Measurements from ENCODE around the gene HSD17B2. TPM values are rescaled to one million over a fixed set of nuclear protein-coding genes. Genes with fewer than 3 reads are reported as not detected.

HSD17B2 gene
- total and polyA plus RNA-seq, 9 donors = 0.12 to 4.5 (median 0.59) TPM; not detected in 4

- intact Hi-C loops (cut with DNase I) = no loop called here
- H3K9me3 ChIP-seq = no peaks in the 10 kb centered on the region
- no peaks in the 10 kb centered on the region for H3K36me3 ChIP-seq
- no peak for TF ChIP-seq POLR2A (IDR thresholded peaks at IDR 0.05)
- no peak overlapping the region for H3K27ac ChIP-seq
- DNase-seq = no peak
- no peak overlapping the region for H3K4me3 ChIP-seq
- WGBS, 3 donors = 58 to 65% (median 60%) methylated on average over 13 of the region's 13 CpGs
- no peaks in the 10 kb centered on the region for H3K4me1 ChIP-seq (ENCODE audit: insufficient read depth)
- H3K27me3 ChIP-seq = no peaks in the 10 kb centered on the region
These were observed 3.7 kb upstream of the HSD17B2 start for GRCh38 chr16:82031116-82032084.

GRCh38 chr16:82033006-82033405 lies 2.0 kb upstream of the HSD17B2 start:
- Histone ChIP-seq H3K4me3 (no peak overlapping the region), H3K27me3 (no peaks in the 10 kb centered on the region), H3K27ac (no peak overlapping the region), H3K36me3 (no peaks in the 10 kb centered on the region), H3K4me1 (ENCODE audit: insufficient read depth) (no peaks in the 10 kb centered on the region), H3K9me3 (no peaks in the 10 kb centered on the region)
- TF ChIP-seq EP300 (IDR thresholded peaks at IDR 0.05) (no peak), POLR2A (IDR thresholded peaks at IDR 0.05) (no peak), CTCF (IDR thresholded peaks at IDR 0.05) (no peak)
- intact Hi-C loops (cut with DNase I) = no loop called here
- no peak for DNase-seq
- WGBS, 3 donors = 64 to 75% (median 65%) methylated on average over 6 of the region's 6 CpGs

GRCh38 chr16:82033683-82034300 lies 1.3 kb upstream of the HSD17B2 start:
- no peak for TF ChIP-seq EP300 (IDR thresholded peaks at IDR 0.05)
- no peak for TF ChIP-seq POLR2A (IDR thresholded peaks at IDR 0.05)
- no peak for TF ChIP-seq CTCF (IDR thresholded peaks at IDR 0.05)
- intact Hi-C loops (cut with DNase I) = no loop called here
- WGBS, 3 donors = 49 to 57% (median 54%) methylated on average over 8 of the region's 8 CpGs
- Histone ChIP-seq H3K27ac (no peak overlapping the region), H3K36me3 (no peaks in the 10 kb centered on the region), H3K27me3 (no peaks in the 10 kb centered on the region), H3K9me3 (no peaks in the 10 kb centered on the region), H3K4me3 (no peak overlapping the region), H3K4me1 (ENCODE audit: insufficient read depth) (no peaks in the 10 kb centered on the region)
- no peak for DNase-seq

GRCh38 chr16:82037251-82037650 lies 2.2 kb downstream of the HSD17B2 start:
- Histone ChIP-seq H3K9me3 (no peaks in the 10 kb centered on the region), H3K4me1 (ENCODE audit: insufficient read depth) (no peaks in the 10 kb centered on the region), H3K4me3 (no peak overlapping the region), H3K36me3 (no peaks in the 10 kb centered on the region), H3K27ac (no peak overlapping the region), H3K27me3 (no peaks in the 10 kb centered on the region)
- intact Hi-C loops (cut with DNase I) = no loop called here
- TF ChIP-seq CTCF (IDR thresholded peaks at IDR 0.05) (no peak), EP300 (IDR thresholded peaks at IDR 0.05) (no peak), POLR2A (IDR thresholded peaks at IDR 0.05) (no peak)
- WGBS, 3 donors = 80 to 87% (median 82%) methylated on average over 4 of the region's 4 CpGs
- no peak for DNase-seq

- intact Hi-C loops (cut with DNase I) = no loop called here
- Histone ChIP-seq H3K27me3 (no peaks in the 10 kb centered on the region), H3K4me1 (ENCODE audit: insufficient read depth) (no peaks in the 10 kb centered on the region), H3K9me3 (no peaks in the 10 kb centered on the region), H3K4me3 (no peak overlapping the region), H3K27ac (no peak overlapping the region), H3K36me3 (no peaks in the 10 kb centered on the region)
- 40 to 62% (median 44%) methylated on average over 2 of the region's 2 CpGs for WGBS, 3 donors
- DNase-seq = no peak
- TF ChIP-seq EP300 (IDR thresholded peaks at IDR 0.05) = no peak
- no peak for TF ChIP-seq POLR2A (IDR thresholded peaks at IDR 0.05)
- no peak for TF ChIP-seq CTCF (IDR thresholded peaks at IDR 0.05)
These were observed 2.6 kb downstream of the HSD17B2 start for GRCh38 chr16:82037666-82038065.
